KG1 (cell line): ENCODE measurements around the gene THSD4.
"Not testable (repeated sequence)": the region's sequence is repeated elsewhere in the genome, so short reads cannot be mapped to it uniquely, and the experiment has no call there.

Experiments
- DNase-seq: peaks from one replicate; lab custom pipeline; 2025; lab: John Stamatoyannopoulos, UW

Gene THSD4

GRCh38 chr15:71658827-71659729 is 543.8 kb downstream of the THSD4 start:
- DNase-seq = no peak

- DNase-seq = no peak
Measured at GRCh38 chr15:71659730-71660067, 544.4 kb downstream of the THSD4 start.

- DNase-seq = no peak
Measured at GRCh38 chr15:71660501-71660900, 545.2 kb downstream of the THSD4 start.

- DNase-seq = no peak
Measured at GRCh38 chr15:71662306-71662705, 547.0 kb downstream of the THSD4 start.

GRCh38 chr15:71664622-71665021 is 549.4 kb downstream of the THSD4 start:
- DNase-seq = no peak

- DNase-seq = no peak
Measured at GRCh38 chr15:71666763-71667620, 551.7 kb downstream of the THSD4 start.

GRCh38 chr15:71669688-71670087 is 554.4 kb downstream of the THSD4 start:
- DNase-seq = no peak

GRCh38 chr15:71670222-71670621 is 555.0 kb downstream of the THSD4 start:
- not testable (repeated sequence) for DNase-seq

- DNase-seq = no peak
Measured at GRCh38 chr15:71674354-71674753, 559.1 kb downstream of the THSD4 start.

- DNase-seq = no peak
Measured at GRCh38 chr15:71677352-71677751, 562.1 kb downstream of the THSD4 start.

GRCh38 chr15:71677766-71678165 is 562.5 kb downstream of the THSD4 start:
- DNase-seq = no peak

- no peak for DNase-seq
Measured at GRCh38 chr15:71678191-71678590, 562.9 kb downstream of the THSD4 start.

GRCh38 chr15:71678605-71679004 is 563.3 kb downstream of the THSD4 start:
- DNase-seq = no peak

GRCh38 chr15:71679223-71679792 is 564.0 kb downstream of the THSD4 start:
- no peak for DNase-seq

GRCh38 chr15:71679793-71680353 is 564.6 kb downstream of the THSD4 start:
- DNase-seq = no peak

- DNase-seq = no peak
Measured at GRCh38 chr15:71682001-71682400, 566.7 kb downstream of the THSD4 start.

GRCh38 chr15:71683411-71684274 is 568.4 kb downstream of the THSD4 start:
- DNase-seq = no peak

- no peak for DNase-seq
Measured at GRCh38 chr15:71685420-71685993, 570.2 kb downstream of the THSD4 start.

- no peak for DNase-seq
Measured at GRCh38 chr15:71686221-71687050, 571.2 kb downstream of the THSD4 start.

- no peak for DNase-seq
Measured at GRCh38 chr15:71687902-71688508, 572.7 kb downstream of the THSD4 start.
